GM18508 (cell line): ENCODE results near the gene RIPK1.

ENCODE experiments used
- ATAC-seq: cut with Tn5 transposase; IDR thresholded peaks from one replicate; pipeline ENCODE4 v1.9.1; 2021; ENCODE audit warnings: moderate number of reproducible peaks; ENCODE audit not compliant: insufficient read depth, unreplicated experiment

RIPK1 gene

DNA sequence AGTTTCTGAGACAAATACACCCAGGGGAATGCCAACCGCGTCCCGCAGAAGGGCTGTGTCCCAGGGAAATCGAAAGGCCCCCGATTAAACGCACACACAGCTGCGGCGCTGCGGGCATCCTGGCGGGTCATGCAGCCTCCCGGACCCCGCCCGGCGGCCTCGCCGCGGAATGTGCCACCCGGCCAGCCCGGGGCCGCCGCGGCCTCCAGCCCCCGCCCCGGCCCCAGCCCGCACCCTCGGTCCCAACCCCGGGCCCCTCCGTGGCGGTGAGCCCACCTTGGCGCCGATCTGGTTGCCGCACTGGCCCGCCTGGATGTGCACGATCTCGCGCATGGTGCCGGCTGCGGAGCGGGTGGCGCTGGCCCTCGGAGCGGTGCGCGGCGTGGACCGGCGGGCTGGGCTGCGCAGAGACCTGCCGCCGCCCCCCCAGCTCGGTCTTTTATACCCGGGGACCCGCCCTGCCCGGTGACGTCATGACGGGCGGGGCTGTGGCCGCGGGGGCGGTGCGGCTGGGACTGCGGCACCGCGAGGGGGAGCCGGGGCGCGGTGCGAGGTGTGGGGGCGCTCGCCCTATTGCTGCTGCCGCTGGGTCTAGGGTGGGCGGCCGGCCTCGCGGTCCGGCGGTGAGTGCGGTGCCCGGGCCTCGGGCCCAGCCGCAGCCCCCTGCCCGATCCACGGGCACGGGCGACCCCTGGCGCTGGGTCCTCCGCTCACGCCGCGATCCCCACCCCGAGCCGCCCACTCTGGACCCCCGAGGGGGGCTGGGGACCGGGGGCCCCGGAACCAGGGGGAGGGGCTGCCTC lies 89.0 kb downstream of the RIPK1 start, which contains the start of gene TUBB2A:
Gene TUBB2A (minus strand): TSS at position 414 of the 803 bp plus-strand sequence. CDS start 81 bp downstream, at position 333.
- ATAC-seq: no peak

DNA sequence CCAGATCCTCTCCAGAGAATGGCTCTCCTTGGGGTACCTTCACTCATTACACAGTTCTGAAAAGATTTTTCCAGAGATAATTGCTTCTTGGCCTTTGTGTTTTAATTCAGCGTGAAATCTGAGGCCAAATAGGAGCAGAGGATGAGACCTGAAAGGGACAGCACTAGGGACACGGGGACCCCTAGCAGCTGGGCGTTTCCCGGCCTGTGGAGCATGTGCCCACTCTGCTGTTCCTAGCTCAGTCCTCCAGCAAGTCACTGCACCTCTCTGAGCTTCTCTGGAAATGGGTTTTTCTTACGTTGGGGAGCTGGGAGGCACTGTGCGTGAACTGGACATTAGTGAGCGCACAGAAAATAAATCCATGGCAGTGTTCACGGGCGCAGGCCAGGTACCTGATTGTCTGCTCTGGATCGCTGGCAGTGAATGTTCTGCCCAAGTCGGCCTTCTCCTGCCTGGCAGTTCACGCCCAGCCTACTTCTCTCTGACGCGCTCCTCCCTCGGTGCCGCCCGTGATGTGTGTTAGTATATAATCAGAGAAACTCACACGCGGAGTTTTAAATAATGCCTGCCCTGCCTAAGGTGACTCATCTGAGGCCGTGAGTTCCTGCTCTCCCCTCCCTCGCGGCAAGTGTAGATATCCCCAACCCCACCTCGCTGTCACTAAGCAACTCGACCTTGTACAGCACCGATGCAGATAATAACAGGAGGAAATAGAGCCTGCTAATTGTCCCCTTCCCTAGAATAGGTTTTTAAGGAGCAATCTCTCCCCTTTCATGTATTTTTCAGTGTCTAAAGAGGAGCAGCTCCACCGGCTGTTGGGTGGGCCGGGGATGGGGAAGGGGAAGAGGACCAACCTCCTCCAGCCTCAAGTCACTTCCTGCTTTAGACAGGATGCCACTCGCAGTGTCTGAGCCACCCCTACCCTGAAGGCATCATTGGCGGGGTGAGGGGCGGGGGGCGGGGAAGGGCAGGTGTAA lies 91.8 kb downstream of the RIPK1 start:
- no peak for ATAC-seq

DNA sequence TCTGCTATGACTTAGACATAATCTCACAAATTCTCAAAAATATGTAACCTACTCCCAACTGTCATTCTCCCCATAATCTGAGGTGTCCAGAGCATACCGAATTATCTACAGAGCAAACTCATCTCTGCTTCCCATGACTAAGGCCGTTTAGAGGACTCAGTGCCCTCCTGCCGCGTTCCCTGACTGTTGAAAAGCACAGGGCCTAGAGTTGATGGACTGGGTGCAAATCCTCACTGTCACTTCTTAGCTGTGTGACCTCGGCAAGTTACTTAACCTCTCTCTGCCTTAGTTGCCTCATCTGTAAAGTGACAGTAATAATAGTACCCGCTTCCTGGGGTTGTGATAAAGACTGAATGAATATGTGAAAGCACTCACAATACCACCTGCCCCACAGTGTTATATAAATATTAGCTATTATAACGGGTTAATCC lies 93.8 kb downstream of the RIPK1 start:
- no peak for ATAC-seq

DNA sequence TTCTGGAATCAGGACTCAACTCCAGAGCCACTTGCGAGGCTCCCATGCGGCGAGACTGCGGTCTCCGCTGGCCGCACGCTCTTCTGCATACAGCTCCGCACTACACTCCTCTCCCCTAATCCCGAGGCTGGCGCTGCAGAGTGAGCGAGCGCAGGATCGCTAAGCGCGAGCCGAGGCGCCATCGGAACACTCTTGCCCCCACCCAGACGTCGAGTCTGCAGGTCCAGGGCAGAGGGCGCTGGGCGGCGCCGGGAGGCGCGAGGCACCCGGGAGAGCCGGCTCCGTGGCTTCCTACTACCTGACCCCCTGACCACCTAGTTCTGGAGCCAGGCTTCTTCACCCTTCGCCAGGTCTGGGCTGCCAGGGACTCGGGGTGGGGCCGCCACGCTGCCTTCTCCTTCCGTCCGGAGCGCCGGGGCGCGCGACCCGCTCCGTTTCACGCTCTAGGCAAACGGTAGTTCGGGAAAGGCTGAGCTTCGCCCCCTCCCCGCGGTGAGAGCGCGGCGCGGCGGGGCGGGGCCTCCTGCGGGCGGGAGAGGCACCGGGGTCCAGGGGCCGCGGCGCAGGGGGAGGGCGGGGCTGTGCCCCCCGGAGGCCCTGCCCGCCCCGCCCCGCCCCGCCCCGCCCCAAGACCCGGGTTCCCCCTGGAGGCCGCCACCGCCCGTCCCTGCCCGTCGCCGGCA lies 94.4 kb downstream of the RIPK1 start:
- no peak for ATAC-seq

DNA sequence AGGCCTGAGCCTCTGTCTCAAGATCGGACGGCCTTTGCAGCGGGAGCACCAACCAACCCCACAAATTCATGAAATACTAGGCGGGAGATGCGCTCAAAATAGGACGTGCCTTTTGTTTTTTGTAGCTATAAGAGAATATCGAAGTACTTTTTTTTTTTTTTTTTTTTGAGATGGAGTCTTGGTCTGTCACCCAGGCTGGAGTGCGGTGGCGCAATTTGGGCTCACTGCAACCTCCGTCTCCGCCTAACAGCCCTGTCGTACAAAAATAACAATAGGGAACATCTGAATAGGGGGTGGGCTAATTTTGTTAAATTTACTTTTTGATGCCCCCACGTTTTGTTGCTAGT lies 94.9 kb downstream of the RIPK1 start:
- no peak for ATAC-seq

- ATAC-seq: no peak
Observed at GRCh38 chr6:3164388-3164787, 96.1 kb downstream of the RIPK1 start.
